SK-N-SH (cell line): ENCODE results near the gene UBB. TPM values are rescaled to one million over a fixed set of nuclear protein-coding genes. Genes with fewer than 3 reads are reported as not detected.

Experiments
- CTCF ChIA-PET: fragments of 300-600, 350-600 bp; formaldehyde crosslinking; extraction: SDS; loops from one replicate; lab custom pipeline; 2021; lab: Yijun Ruan, JAX
- POLR2A ChIA-PET: fragments of 350-600 bp; sonication (Branson Sonifier 250); formaldehyde crosslinking; extraction: SDS; loops from one replicate; lab custom pipeline; 2020; ENCODE audit warnings: antibody characterized with exemption, inconsistent platforms; lab: Yijun Ruan, JAX
- DNase-seq: peaks from one replicate; pipeline ENCODE4 v3.0.0; 2012
- H2AFZ ChIP-seq: fragments of 200-600 bp; sonication (generic); 2 replicates; pipeline ENCODE4 v1.8.1; 2016; ENCODE audit warnings: antibody characterized with exemption, mild to moderate bottlenecking, low read depth
- H3F3A ChIP-seq: fragments of 200-600 bp; sonication (generic); replicated peaks from 2 replicates; pipeline ENCODE3; 2016; ENCODE audit warnings: antibody characterized with exemption, mild to moderate bottlenecking; ENCODE audit not compliant: insufficient read depth
- H3K27ac ChIP-seq, 2 experiments: fragments of 200-500 bp in 1 of 2; fragments of 200-600 bp in 1 of 2; sonication (Bioruptor generic) in 1 of 2; sonication (generic), shearing (Covaris generic) in 1 of 2; 2 replicates each; pipeline versions ENCODE4 v1.5.1 to v1.6.1; 2014 to 2016; ENCODE audit warnings: low read depth in 2 of 2, inconsistent platforms in 1 of 2, low read length in 1 of 2, mild to moderate bottlenecking in 1 of 2, mixed read lengths in 1 of 2
- H3K27me3 ChIP-seq: fragments of 200-600 bp; sonication (generic), shearing (Covaris generic); 2 replicates; pipeline ENCODE4 v1.6.1; 2016; ENCODE audit warnings: mixed run types; ENCODE audit not compliant: insufficient read depth
- H3K36me3 ChIP-seq, 2 experiments: fragments of 200-500 bp in 1 of 2; fragments of 200-600 bp in 1 of 2; sonication (Bioruptor generic) in 1 of 2; sonication (generic) in 1 of 2; replicated peaks in 1 of 2; 2 replicates each; pipeline versions ENCODE3 to v1.5.1; 2014 to 2016; ENCODE audit warnings: low read length in 1 of 2, mild to moderate bottlenecking in 1 of 2; ENCODE audit not compliant: insufficient read depth in 2 of 2, control insufficient read depth in 1 of 2
- H3K4me1 ChIP-seq, 2 experiments: fragments of 200-500 bp in 1 of 2; fragments of 200-600 bp in 1 of 2; sonication (Bioruptor generic) in 1 of 2; sonication (generic), shearing (Covaris generic) in 1 of 2; 2 replicates each; pipeline versions ENCODE4 v1.5.1 to v1.6.1; 2014 to 2016; ENCODE audit warnings: low read depth in 1 of 2, low read length in 1 of 2, mixed run types in 1 of 2; ENCODE audit not compliant: insufficient read depth in 2 of 2, control insufficient read depth in 1 of 2
- H3K4me2 ChIP-seq: fragments of 200-600 bp; sonication (generic), shearing (Covaris generic); 2 replicates; pipeline ENCODE4 v1.6.1; 2017; ENCODE audit warnings: mixed run types
- H3K4me3 ChIP-seq, 2 experiments: fragments of 200-500 bp in 1 of 2; fragments of 200-600 bp in 1 of 2; sonication (Bioruptor generic) in 1 of 2; sonication (generic), shearing (Covaris generic) in 1 of 2; 2 replicates each; pipeline versions ENCODE4 v1.5.1 to v1.8.1; 2014 to 2016; ENCODE audit warnings: low read depth in 2 of 2, inconsistent platforms in 1 of 2, low read length in 1 of 2, mild to moderate bottlenecking in 1 of 2, mixed read lengths in 1 of 2, moderate library complexity in 1 of 2
- H3K79me2 ChIP-seq: fragments of 200-600 bp; sonication (generic); 2 replicates; pipeline ENCODE4 v1.8.1; 2017; ENCODE audit warnings: mild to moderate bottlenecking; ENCODE audit not compliant: insufficient read depth
- H3K9ac ChIP-seq: fragments of 200-600 bp; sonication (generic); 2 replicates; pipeline ENCODE4 v1.6.1; 2017; ENCODE audit warnings: mixed run types
- H3K9me2 ChIP-seq: fragments of 200-600 bp; sonication (generic); 2 replicates; pipeline ENCODE4 v1.6.1; 2017; ENCODE audit warnings: mixed run types
- H3K9me3 ChIP-seq: fragments of 200-600 bp; sonication (generic); 2 replicates; pipeline ENCODE4 v1.6.1; 2017; ENCODE audit warnings: mixed run types, mild to moderate bottlenecking, moderate library complexity
- H4K20me1 ChIP-seq: fragments of 200-600 bp; sonication (generic); 2 replicates; pipeline ENCODE4 v1.6.1; 2017; ENCODE audit warnings: mild to moderate bottlenecking, mixed run types; ENCODE audit not compliant: insufficient read depth
- ELF1 ChIP-seq: IDR thresholded peaks from 2 replicates; pipeline ENCODE4 v1.4.0; 2012
- EP300 ChIP-seq, 2 experiments: IDR thresholded peaks; 2 replicates each; pipeline versions ENCODE4 v1.4.0 to v1.6.1; 2012; ENCODE audit warnings: borderline replicate concordance in 1 of 2, low read depth in 1 of 2, low read length in 1 of 2
- EZH2phosphoT487 ChIP-seq: fragments of 200-600 bp; sonication (generic); IDR thresholded peaks from 2 replicates; pipeline ENCODE4 v1.6.1; 2017; ENCODE audit warnings: low read depth, mixed run types, mild to moderate bottlenecking, antibody characterized with exemption, moderate library complexity, borderline replicate concordance
- FOSL2 ChIP-seq: IDR thresholded peaks from 2 replicates; pipeline ENCODE4 v1.4.0; 2012; ENCODE audit warnings: low read depth, mild to moderate bottlenecking, moderate library complexity, borderline replicate concordance
- FOXJ3 ChIP-seq: sonication (generic); formaldehyde crosslinking; IDR thresholded peaks from 2 replicates; pipeline ENCODE4 v1.5.1; 2020; ENCODE audit warnings: mild to moderate bottlenecking, missing genetic modification reagents
- FOXM1 ChIP-seq: IDR thresholded peaks from 2 replicates; pipeline ENCODE4 v1.4.0; 2012; ENCODE audit warnings: low read depth, mild to moderate bottlenecking
- GABPA ChIP-seq: IDR thresholded peaks from 2 replicates; pipeline ENCODE4 v1.4.0; 2012; ENCODE audit warnings: low read depth, mild to moderate bottlenecking
- IRF3 ChIP-seq: fragments of 150-350 bp; IDR thresholded peaks from 2 replicates; pipeline ENCODE4 v1.6.1; 2016; ENCODE audit warnings: mild to moderate bottlenecking, low read depth, low read length
- MAX ChIP-seq: IDR thresholded peaks from 2 replicates; pipeline ENCODE4 v1.4.0; 2012; ENCODE audit warnings: low read depth
- MXI1 ChIP-seq: IDR thresholded peaks from 2 replicates; pipeline ENCODE4 v1.6.1; 2012; ENCODE audit warnings: mild to moderate bottlenecking, low read depth, low read length, improper control_type of control experiment
- NFIC ChIP-seq: IDR thresholded peaks from 2 replicates; pipeline ENCODE4 v1.4.0; 2012; ENCODE audit warnings: borderline replicate concordance
- POLR2AphosphoS5 ChIP-seq: IDR thresholded peaks from 2 replicates; pipeline ENCODE4 v1.6.1; 2012; ENCODE audit warnings: low read depth, low read length
- RAD21 ChIP-seq: IDR thresholded peaks from 2 replicates; pipeline ENCODE4 v1.6.1; 2012; ENCODE audit warnings: mild to moderate bottlenecking, low read length
- RCOR1 ChIP-seq: fragments of 150-350 bp; IDR thresholded peaks from 2 replicates; pipeline ENCODE4 v1.6.1; 2017; ENCODE audit warnings: antibody characterized with exemption, low read length
- RFX5 ChIP-seq: IDR thresholded peaks from 2 replicates; pipeline ENCODE4 v1.6.1; 2012; ENCODE audit warnings: mild to moderate bottlenecking, improper control_type of control experiment, low read length
- RXRA ChIP-seq: IDR thresholded peaks from 2 replicates; pipeline ENCODE4 v1.4.0; 2012; ENCODE audit warnings: low read depth, mild to moderate bottlenecking, borderline replicate concordance
- SIN3A ChIP-seq: IDR thresholded peaks from 2 replicates; pipeline ENCODE4 v1.6.1; 2012; ENCODE audit warnings: low read depth, mild to moderate bottlenecking, low read length, moderate library complexity, borderline replicate concordance
- TAF1 ChIP-seq: IDR thresholded peaks from 2 replicates; pipeline ENCODE4 v1.6.1; 2012; ENCODE audit warnings: low read depth, mild to moderate bottlenecking, low read length, moderate library complexity, borderline replicate concordance
- TCF12 ChIP-seq: IDR thresholded peaks from 2 replicates; pipeline ENCODE4 v1.4.0; 2012
- TEAD4 ChIP-seq: IDR thresholded peaks from 2 replicates; pipeline ENCODE4 v1.4.0; 2012; ENCODE audit warnings: mild to moderate bottlenecking, borderline replicate concordance; ENCODE audit not compliant: insufficient read depth
- ZBTB33 ChIP-seq: IDR thresholded peaks from 2 replicates; pipeline ENCODE4 v1.4.0; 2012; ENCODE audit warnings: low read depth, borderline replicate concordance
- WGBS: methylation state at CpG from one replicate; pipeline ENCODE4 v1.1.6; 2017; ENCODE audit warnings: low lambda C conversion rate; 5-methylcytosine and 5-hydroxymethylcytosine counted together
- polyA plus RNA-seq, 3 experiments: library from polyadenylated mRNA; depleted of rRNA; stranded (reverse); fragments of >200 nt; gene quantifications; 2 replicates each; pipeline ENCODE4 v1.2.3, GENCODE V29; 2012
- TF ChIP-seq, protein P1 (sequence below): fragments of 150-350 bp; IDR thresholded peaks from 2 replicates; pipeline ENCODE4 v1.6.1; 2017; ENCODE audit warnings: antibody characterized with exemption, low read length, low read depth, borderline replicate concordance
- TF ChIP-seq, protein P2 (sequence below): IDR thresholded peaks from 2 replicates; pipeline ENCODE4; 2012

Gene UBB
- polyA plus RNA-seq, 1 of the 3 experiments (the other 2 are of a cell fraction) = 2,693 TPM

DNA sequence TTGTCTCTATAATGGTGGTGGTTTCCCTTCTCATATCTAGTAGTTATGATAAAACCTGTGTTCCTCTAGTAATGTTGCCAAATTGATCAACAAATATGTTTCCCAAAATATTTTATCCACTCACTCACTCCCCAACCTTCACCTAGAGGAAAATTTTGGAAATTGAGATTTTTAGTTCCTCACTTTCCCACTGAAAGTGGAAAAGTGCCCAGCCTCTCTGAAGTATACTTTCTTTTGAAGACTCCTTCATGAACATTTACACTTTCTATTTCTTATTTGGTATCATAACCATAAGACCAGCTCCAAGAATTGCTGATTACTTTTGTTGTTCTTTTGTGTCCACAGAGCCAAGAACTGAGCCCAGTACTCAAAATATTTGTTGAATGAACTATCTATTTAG, 22.5 kb upstream of the UBB start:
- Histone ChIP-seq H3K4me1 (no peaks in the 10 kb centered on the region), H3F3A (no peaks in the 10 kb centered on the region), H2AFZ (no peak overlapping the region), H3K9me2 (no peaks in the 10 kb centered on the region), H3K4me2 (no peak overlapping the region), H3K9me3 (no peaks in the 10 kb centered on the region), H4K20me1 (no peaks in the 10 kb centered on the region), H3K27me3 (no peaks in the 10 kb centered on the region), H3K9ac (no peak overlapping the region), H3K36me3 (no peaks in the 10 kb centered on the region), H3K27ac (no peak overlapping the region), H3K4me3 (no peak overlapping the region), H3K79me2 (peaks cover 3% of the 10 kb centered on the region; the same call in 1 of the 2 replicates)
- POLR2A ChIA-PET = no interaction called here
- TF ChIP-seq RAD21 (no peak), POLR2AphosphoS5 (no peak), GABPA (no peak), FOXJ3 (CRISPR knock-in tag) (no peak), TEAD4 (no peak), NFIC (no peak), RCOR1 (no peak), ELF1 (no peak), SIN3A (no peak), TAF1 (no peak), MXI1 (no peak), FOXM1 (no peak), TCF12 (no peak), RFX5 (no peak)
- TF ChIP-seq, protein P1, sequence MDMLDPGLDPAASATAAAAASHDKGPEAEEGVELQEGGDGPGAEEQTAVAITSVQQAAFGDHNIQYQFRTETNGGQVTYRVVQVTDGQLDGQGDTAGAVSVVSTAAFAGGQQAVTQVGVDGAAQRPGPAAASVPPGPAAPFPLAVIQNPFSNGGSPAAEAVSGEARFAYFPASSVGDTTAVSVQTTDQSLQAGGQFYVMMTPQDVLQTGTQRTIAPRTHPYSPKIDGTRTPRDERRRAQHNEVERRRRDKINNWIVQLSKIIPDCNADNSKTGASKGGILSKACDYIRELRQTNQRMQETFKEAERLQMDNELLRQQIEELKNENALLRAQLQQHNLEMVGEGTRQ = no peak
- no peak for DNase-seq
- CTCF ChIA-PET = no interaction called here

GRCh38 chr17:16361874-16362273, 19.0 kb upstream of the UBB start:
- Histone ChIP-seq H3K4me3 (no peak overlapping the region), H4K20me1 (no peaks in the 10 kb centered on the region), H3K9ac (no peak overlapping the region), H3K4me1 (peaks cover 0 to 6% of the 10 kb centered on the region in 2 experiments; a peak in 1 of 4 replicates), H3K27me3 (no peaks in the 10 kb centered on the region), H3K9me2 (no peaks in the 10 kb centered on the region), H3K79me2 (no peaks in the 10 kb centered on the region), H3K27ac (no peak overlapping the region), H3K36me3 (no peaks in the 10 kb centered on the region), H3K9me3 (no peaks in the 10 kb centered on the region), H3F3A (no peaks in the 10 kb centered on the region), H2AFZ (no peak overlapping the region), H3K4me2 (no peak overlapping the region)
- CTCF ChIA-PET = interaction anchor here (1.2 kb wide), 1 partner anchor 160 kb away, joined by 3 read pairs; no protein-coding TSS in a partner anchor
- POLR2A ChIA-PET = no interaction called here
- DNase-seq = no peak
- WGBS = 84% methylated on average over 8 of the region's 8 CpGs
- TF ChIP-seq ZBTB33 (no peak), GABPA (no peak), EP300 (IDR thresholded peaks at IDR 0.05; ENCODE audit: borderline replicate concordance in 1 of 2, low read depth in 1 of 2, low read length in 1 of 2) (no peak), RAD21 (no peak), RXRA (no peak), POLR2AphosphoS5 (no peak), MXI1 (no peak), TCF12 (no peak), FOXJ3 (CRISPR knock-in tag) (no peak), FOSL2 (no peak), IRF3 (no peak), MAX (no peak), RCOR1 (no peak), EZH2phosphoT487 (no peak), SIN3A (no peak)
- TF ChIP-seq, protein P2, sequence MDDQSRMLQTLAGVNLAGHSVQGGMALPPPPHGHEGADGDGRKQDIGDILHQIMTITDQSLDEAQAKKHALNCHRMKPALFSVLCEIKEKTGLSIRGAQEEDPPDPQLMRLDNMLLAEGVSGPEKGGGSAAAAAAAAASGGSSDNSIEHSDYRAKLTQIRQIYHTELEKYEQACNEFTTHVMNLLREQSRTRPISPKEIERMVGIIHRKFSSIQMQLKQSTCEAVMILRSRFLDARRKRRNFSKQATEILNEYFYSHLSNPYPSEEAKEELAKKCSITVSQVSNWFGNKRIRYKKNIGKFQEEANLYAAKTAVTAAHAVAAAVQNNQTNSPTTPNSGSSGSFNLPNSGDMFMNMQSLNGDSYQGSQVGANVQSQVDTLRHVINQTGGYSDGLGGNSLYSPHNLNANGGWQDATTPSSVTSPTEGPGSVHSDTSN = no peak
- TF ChIP-seq, protein P1 = no peak
